ENCODE measurements around the gene SPATA21.
"Not testable (repeated sequence)": the region's sequence is repeated elsewhere in the genome, so short reads cannot be mapped to it uniquely, and the experiment has no call there.

SPATA21 gene

DNA sequence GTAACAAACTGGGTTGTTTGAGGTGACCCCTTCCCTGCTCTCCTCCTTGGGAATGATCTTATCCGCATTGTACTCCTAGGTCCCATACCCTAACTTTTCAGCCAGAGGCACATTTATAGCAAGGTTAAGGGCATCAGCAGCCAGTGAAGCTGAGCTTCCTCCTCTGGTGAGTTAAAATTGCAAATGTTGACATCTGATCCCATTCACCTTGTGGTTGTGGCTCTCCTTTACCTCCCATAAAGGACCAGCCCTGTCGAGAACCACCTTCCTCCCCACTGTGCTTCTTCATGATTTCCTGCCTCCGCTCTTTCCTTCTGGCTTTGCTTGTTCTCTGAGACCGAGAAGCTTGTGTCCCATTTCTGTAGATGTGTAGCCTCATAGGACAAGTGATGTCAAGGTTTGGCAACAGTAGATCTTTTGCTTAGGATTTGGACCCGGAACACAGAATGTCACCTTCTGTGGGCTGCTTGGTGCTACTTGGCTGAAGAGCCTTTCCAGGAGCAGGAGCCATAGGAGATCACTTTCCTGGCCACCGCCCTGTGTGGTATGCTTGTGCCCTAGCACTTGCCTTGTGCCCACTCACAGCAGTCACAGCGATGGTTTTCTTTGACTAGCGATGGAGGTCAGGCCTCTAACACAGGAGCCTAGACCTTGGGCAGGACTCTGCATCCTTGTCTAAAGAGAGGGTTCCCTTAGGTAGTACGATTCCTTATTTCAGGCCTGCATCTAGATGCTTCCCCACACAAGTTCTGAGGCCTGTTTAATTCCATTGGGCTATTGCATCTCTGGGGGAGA is 51.4 kb downstream of the SPATA21 start:
- no peak for DNase-seq (ENCODE audit: low read depth)

DNA sequence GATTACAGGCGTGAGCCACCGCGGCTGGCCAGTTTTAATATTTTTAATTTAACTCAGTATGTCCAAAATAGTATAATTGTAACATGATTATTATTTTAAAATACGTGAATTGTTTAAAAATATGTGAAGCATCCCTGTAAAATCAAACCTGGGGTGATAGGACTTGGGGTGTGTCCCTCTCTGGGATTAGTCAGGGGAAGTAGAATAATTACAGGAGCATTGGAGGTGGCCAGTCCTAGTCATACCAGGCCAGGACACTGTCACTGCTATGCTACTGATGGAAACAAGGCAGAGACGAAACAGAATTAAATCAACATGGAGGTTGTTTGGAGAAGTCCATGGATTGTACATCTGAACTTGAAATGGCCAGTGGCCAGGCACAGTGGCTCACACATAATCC is 53.3 kb downstream of the SPATA21 start:
- DNase-seq (ENCODE audit: low read depth), result no peak

DNA sequence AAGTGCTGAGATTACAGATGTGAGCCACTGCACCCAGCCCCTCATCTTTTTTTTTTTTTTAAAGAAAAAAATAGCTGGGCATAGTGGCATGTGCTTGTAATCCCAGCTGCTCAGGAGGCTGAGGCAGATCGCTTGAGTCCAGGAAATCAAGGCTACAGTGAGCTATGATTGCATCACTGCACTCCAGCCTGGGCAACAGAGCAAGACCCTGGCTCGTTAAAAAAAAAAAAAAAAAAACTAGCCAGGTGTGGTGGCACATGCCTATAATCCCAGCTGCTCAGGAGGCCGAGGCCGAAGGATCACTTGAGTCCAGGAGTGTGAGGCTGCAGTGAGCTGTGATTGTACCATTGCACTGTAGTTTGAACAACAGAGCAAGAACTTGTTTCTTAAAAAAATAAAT is 56.4 kb downstream of the SPATA21 start:
- no peak for DNase-seq (ENCODE audit: low read depth)

DNA sequence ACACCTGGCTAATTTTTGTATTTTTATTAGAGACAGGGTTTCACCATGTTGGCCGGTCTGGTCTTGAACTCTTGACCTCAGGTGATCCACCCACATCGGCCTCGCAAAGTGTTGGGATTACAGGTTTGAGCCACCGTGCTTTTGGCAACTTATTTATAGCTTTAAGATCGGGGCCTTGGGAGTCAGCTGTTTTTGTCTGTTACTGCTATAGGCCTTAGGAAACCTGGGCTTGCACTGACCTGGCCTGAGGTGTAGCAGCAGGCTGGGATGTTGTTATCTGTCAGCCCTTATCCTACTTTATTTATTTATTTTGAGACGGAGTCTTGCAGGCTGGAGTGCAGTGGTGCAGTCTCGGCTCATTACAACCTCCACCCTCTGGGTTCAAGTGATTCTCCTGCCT is 58.8 kb downstream of the SPATA21 start:
- DNase-seq (ENCODE audit: low read depth), result no peak

DNA sequence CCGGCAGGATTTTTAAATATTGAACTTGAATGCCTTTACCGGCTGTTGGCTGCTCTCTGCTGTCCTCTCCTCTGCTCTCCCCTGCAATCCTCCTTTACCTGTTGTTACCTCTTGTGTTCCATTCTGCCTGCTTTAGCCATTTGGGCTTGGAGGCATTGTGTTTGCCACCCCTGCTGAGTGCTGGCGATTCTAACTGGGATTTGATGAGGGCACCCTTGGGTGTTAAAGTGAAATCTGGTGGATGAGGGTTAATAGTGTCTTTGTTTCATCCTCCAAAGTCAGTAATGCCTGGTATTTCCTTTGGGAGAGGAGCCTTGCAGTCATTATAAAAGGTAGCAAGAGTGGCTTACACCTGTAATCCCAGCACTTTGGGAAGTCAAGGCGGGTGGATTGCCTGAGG is 60.3 kb downstream of the SPATA21 start:
- no peak for DNase-seq (ENCODE audit: low read depth)

DNA sequence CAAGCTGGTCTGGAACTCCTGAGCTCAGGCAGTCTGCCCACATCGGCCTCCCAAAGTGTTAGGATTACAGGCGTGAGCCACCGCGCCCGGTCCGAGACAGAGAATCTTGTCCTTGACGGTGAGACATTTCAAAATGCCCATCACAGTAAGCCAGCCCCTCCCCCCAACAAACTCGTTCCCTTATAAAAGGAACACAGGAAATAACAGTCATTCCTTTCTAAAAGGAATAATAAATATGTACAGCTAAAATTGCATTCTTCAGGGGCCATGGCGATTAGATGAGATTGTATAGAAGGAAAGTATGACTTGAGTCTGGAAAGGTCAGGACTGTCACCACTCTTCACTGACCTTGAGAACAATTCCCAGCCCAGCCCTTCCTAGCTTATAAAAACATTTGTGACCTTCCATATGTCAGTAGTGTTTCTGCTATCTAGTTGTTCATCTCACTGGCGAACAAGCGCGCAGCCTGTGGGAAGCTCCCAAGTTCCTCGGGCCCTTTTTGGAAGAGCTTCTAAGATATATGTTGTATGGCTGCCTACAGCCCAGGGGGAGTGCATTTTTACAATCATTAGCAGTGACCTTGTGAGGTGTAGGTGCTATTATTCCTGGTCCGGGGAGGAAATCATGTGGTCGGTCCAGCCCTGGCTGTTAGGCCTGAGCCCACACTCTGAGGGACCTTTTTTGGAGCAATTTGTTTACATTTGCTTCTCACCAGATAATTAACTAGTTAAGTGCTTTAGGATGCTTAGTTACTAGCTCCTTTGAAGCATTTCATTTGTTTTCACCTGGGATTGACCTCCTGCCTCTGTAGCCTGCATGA is 61.5 kb downstream of the SPATA21 start:
- no peak for DNase-seq (ENCODE audit: low read depth)

DNA sequence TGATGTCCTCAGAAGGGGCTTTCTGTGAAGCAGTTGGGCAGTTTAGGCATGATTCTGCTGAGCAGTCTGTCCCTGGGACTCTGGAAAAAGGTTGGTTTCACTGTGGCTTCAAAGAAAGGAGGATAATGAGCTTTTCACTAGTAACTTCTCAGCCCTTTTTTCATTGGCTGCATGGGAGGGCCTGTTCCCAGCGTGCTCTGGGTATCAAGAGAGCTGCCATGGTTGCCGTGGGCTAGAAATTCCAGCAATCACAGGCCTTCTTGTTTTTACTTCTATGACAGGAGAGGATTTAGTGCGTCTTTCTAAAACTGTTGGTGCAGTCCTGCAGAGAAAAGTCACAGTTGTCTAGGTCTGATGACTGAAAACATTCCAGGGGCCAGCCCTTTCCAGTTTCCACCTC is 63.0 kb downstream of the SPATA21 start:
- no peak for DNase-seq (ENCODE audit: low read depth)

DNA sequence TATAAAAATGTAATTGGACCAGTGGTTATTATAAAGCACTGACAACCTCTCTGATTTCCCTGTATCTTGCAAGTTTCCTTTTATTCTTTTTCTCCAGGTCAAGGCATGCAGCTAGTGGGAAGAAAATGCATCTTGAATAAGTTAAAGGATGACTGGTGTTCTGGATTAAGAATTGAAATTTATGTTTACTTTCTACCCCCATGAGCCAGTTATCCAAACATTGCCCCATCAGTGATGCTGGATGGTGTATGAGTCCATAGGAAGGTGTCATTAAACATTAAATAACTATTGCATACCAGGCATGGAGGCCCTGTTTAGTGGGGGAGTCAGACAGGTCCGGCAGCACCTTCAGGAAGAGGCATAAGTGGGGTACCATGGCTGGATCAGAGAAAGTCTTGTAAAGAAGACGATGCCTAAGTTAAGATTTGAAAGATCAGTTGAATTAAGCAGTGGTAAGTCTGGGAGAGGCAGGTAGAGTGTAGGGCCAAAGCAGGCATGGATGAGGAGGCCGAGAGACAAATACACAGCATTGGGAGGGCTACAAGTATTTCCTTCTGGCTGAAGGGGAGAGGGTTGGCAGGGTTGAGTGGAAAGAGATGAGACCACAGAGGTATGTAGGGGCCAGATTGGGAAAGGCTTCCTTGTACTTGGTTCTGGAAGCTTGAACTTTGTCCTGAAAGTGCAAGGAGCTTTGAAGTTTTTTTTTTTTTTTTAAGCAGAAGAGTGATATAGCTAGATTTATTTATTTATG is 64.5 kb downstream of the SPATA21 start:
- no peak for DNase-seq (ENCODE audit: low read depth)

DNA sequence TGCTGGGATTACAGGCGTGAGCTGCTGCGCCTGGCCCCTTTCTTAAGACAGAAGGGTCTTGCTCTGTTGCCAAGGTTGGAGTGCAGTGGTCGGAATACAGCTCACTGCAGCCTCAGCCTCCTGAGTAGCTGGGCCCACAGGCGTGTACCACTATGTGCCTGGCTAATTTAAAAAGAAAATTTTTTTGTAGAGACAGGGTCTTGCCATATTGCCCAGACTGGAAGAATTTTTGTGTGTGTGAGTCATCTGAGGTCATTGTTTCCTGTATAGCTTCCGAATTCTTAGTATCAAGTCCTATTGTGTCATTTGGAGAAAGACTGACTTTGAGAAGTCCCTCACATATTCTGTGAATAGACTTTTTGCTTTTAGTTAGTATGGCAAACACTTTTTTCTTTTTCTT is 65.5 kb downstream of the SPATA21 start:
- DNase-seq (ENCODE audit: low read depth), result no peak

DNA sequence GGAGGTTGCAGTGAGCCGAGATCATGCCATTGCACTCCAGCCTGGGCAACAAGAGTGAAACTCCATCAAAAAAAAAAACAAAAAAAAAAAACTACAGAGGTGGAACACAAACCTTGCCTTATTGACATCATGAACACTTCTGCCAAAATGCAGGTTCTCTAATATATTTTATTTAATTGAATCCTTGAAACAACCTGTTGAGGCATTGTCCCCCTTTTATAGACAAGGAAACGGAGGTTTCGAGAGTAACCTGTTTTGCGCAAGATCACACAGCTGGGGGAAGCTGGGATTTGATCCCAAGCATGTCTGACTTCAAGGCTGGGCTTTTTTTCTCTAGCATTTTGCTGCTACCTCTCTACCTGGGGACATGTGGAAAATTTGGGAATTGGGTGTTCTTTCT is 67.4 kb downstream of the SPATA21 start:
- no peak for DNase-seq (ENCODE audit: low read depth)

DNA sequence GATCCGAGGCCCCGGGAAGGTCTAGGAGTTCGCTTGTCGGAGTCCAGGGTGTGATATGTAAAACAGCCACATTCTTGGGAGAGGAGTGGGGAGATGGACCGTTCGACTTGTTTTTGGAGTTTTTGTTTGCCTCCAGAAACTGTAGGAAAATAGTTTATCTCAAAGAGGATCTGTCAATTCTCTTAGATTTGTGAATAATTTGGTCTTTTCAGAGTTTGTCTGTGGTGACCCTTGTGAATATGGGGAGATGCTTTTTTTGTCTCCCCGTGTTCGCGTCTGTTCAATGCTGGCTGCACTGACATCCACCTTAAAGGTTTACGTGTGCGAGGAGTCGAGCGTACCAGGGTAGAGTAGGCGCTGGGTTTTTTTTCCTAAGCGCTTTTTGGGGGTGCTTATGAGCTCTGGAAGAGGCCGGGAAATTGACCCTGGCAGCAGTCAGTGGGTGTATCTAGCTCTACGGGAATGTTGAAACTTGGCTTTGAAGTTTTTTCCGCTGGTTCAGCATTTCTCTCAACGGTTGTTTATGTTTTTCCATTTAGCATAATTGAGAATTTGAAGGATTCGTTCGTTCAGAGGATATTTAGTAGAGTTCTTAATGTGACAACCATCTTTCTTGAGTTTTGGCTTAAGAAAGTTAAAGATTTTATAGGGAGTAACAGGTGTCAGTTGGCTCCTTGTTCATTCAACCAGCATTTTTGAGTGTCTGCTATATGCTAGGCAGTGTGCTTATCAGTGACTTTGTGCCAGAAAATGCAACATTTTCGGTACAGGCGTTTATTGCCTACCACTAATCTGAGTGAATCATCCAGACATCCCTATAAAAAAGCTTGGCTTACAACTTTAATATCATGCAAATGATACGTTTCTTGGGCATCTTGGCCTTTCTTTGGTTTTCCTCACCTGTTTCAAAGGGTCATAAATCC is 69.0 kb downstream of the SPATA21 start:
- DNase-seq (ENCODE audit: low read depth), result no peak

DNA sequence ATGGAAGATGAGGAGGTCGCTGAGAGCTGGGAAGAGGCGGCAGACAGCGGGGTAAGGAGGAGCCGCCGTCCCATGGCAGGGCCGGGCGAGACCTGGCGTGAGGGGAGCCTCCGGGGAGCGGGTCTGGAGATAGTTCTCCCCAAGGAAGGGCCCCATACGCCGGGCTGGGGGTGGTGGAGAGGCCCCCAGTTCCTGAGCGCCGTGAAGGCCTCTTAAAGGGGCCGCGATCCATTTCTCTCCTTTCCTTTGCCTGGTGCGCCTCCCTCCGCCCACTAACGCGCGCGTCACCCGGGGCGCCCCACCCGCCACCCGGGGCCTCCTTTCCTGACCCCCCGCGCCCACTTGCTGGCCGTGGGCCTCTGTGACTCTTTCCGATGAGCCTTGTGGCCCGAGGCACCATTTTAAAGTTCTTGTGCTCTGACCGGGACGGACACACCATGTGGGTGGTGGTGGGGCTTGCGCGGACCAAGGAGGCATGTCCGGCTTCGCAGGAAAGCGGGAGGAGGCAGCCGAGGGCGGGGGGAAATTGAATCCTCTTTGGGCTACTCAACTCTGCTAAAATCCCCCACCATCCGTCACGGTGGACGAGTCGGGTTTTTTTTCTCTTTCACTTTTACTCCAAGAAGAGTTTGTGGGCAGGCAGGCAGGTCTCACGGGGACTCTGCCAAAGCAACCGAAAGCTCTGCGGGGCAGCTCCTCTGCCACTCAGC is 69.8 kb downstream of the SPATA21 start:
- DNase-seq (ENCODE audit: low read depth), result peak; percentile 81

DNA sequence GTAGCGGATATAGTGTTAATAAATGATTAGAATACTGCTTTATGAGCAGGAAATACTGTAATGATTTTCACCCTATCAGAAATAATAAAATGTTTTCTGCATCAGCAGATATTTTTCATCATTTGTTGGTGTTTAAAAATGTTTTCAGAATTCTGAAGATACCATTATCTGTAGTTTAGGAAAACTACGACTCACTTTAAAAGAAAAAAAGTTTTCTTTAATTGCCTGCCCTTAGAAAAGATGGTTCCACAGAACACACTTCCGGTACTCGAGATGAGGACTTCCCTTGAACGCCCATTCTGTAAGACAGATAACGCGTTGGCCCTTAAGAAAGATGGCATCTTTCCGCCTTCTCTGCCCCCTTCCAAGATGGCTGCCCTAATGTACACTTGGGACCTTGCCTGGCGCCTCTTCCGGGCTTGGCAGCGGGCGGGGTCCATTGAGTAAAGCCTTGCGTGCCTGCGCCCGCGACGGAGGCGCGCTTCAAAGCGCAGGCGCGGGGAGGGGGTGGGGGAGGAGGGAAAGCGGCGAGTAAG is 70.4 kb downstream of the SPATA21 start, which contains the start of gene SZRD1:
Gene SZRD1 (plus strand): TSS at position 521 of the 536 bp plus-strand sequence. CDS start 16 bp downstream, outside the sequence.
- DNase-seq (ENCODE audit: low read depth), result peak; percentile 94

DNA sequence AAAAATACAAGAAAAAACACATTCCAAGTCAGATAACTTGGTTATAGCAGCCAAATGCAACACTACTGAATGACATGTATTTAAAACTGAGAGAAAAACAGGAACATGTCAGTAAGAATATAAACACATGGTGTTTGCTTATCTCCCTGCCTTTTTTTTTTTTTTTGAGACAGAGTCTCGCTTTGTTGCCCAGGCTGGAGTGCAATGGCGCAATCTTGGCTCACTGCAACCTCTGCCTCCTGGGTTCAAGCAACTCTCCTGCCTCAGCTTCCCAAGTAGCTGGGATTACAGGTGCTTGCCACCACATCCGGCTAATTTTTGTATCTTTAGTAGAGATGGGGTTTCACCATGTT is 72.1 kb downstream of the SPATA21 start:
- DNase-seq (ENCODE audit: low read depth), result not testable (repeated sequence)

DNA sequence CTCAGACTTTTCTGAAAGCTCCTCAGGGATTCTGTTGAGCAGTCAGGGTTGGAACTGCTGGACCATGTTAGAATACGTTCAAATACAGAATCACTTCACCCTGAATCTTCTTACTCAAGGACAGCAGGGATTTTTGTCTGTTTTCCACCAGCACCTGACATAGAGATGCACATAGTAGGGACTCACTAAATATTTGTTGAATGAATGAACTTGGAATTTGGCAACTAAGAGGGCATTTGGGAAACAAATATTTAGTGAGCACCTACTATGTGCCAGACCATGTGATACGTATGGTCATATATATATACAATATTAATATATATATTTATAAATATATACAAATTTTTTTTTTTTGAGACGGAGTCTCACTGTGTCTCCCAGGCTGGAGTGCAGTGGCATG is 80.4 kb downstream of the SPATA21 start:
- no peak for DNase-seq (ENCODE audit: low read depth)

DNA sequence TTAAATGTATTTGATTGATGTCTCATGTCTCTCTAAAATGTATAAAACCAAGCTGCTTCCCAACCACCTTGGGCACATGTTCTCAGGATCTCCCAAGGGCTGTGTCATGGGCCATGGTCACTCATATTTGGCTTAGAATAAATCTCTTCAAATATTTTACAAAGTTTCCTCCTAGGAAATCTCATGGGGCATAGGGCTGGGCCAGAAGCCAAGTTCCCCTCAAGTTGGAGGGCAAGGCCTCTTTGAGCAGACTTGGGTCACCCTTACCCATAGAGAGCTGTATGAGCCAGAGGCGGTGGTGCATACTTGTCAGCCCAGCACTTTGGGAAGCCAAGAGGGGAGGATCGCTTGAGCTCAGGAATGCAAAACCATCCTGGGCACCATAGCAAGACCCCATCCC is 82.6 kb downstream of the SPATA21 start:
- DNase-seq (ENCODE audit: low read depth), result no peak

DNA sequence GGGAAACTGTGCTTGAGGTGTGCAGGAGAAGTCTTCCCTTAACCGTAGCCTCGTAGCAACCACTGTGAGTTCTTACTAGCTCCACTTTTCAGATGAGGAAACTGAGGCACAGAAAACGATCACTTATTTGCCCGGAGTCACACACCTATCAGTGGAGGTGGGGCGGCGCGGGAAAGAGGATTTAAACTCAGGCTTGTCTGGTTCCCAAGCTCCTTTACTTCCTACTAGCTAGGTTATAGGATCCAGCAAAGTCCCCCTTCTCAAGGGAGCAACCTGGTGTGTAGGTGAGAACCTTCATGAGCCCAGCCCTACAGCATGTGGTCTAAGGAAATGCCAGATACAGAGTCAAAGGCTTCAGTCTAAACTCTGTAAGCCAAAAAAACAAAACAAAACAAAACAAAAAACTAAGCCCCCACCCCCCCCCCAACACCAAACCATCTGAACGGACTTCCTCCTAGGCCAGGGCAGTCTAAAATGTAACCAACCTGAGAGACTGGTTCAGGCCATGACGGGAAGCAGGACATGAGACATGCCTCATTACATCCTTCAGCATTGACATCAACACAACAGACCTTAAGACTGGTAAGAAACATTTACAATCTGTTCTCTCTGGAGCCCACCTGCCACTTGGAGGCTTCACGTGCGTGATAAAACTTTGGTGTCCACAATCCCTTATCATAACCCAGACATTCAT is 84.2 kb downstream of the SPATA21 start:
- DNase-seq (ENCODE audit: low read depth), result no peak

DNA sequence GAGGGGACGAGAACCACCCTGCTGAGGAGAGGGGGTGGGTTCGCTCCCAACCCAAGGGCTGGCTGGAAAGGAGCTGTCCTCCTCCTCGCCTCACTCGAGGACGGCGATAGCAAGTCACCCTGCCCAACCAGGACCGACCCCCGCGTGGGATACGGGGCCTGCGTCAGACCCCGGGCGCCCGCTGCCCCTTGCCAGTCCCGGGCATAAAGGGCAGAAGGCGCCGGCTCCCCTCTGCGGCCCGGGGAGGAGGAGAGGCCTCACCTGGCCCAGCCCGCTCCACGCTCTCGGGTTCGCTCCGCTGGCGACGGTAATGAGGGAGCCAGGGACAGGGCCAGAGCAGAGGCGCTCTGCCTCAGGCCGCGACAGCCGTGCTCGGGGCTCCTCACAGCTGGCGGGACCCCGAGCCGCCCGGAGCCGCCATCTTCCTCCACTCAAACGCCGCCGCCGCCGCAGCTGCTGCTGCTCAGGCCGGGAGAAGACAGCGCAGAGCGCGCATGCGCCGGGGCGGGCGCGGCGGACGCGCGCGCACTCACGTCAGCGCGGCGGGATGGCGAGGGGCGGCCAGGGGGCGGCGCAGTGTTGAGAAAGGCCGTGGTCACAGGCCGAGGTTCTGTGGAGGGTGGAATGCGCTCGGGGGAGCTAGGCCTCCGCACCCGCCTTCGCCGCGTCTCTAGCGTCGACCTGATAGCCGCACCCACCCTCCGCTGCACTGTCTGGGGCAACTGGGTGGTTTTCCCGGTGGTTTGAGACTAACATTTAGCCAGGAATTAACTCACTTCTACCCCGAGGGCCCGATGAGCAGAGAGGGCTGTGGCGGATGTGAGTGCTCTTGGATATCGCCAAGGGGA is 85.0 kb downstream of the SPATA21 start, which contains the start of gene FBXO42:
Gene FBXO42 (minus strand): TSS at position 487 of the 848 bp plus-strand sequence. CDS start 37,062 bp downstream, outside the sequence.
- DNase-seq (ENCODE audit: low read depth), result peak; percentile 90

DNA sequence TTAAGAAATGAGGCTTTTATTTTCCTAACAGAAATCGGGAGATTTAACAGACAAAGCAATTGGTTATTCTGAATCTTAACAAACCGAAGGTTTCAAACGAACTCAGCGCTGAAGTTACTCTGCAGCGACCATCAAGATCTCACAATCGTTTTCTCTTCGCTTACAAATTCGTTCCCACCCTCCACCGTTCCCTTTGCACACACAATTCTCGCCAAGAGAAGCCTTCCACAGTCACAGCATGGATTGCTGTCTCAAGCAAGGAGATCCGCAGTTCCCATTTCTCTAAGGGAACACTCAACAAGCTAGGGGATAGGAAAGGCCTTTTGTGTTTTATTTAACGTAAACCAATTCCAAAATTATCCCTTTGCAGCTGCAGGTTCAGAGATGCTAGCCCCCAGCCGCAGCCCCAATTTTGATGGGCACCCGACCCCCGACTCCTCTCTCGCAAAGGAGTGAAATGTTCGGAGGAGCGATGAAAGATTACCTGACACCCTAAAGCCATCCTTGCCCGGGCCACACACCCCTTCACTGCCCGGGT is 85.7 kb downstream of the SPATA21 start:
- no peak for DNase-seq (ENCODE audit: low read depth)
